Subcutaneous adipose tissue (tissue), 4 donors: ENCODE results near the gene CDC25B. TPM values are rescaled to one million over a fixed set of nuclear protein-coding genes. Genes with fewer than 3 reads are reported as not detected.

Source experiments
- CTCF ChIP-seq: fragments of 450-650 bp; IDR thresholded peaks from one replicate; pipeline ENCODE4 v1.5.1; 2016; ENCODE audit warnings: low read depth, mild to moderate bottlenecking, control low read depth, antibody characterized with exemption, moderate library complexity
- total RNA-seq, 4 donors: library from RNA; depleted of rRNA; stranded (reverse); fragments of >200 nt; gene quantifications; one replicate each; pipeline ENCODE4 v1.1.0, GENCODE V29; 2016

Gene CDC25B
- total RNA-seq, 4 donors from 2014 or later = 14.7 to 25.6 (median 19.2) TPM

- no peak for TF ChIP-seq CTCF
Observed at GRCh38 chr20:3846740-3847428, 50.8 kb downstream of the CDC25B start, which contains the start of gene MAVS. MAVS (plus strand) TSS chr20:3846834; CDS start chr20:3854625, 7,791 bp downstream.

- no peak for TF ChIP-seq CTCF
Observed at GRCh38 chr20:3847429-3847940, 51.4 kb downstream of the CDC25B start.

GRCh38 chr20:3848565-3848964 lies 52.5 kb downstream of the CDC25B start:
- no peak for TF ChIP-seq CTCF

GRCh38 chr20:3854462-3854871 lies 58.4 kb downstream of the CDC25B start:
- no peak for TF ChIP-seq CTCF

Other genes with a start within 250 kb of the CDC25B start
- not detected for gene GFRA4, start 132.9 kb upstream of the CDC25B start, total RNA-seq
- 10 to 100 TPM; 23.6 to 43.9 (median 39.0) TPM for gene ADAM33, start 114.3 kb upstream of the CDC25B start, total RNA-seq
- 10 to 100 TPM; 33.2 to 47.8 (median 37.5) TPM for gene SIGLEC1, start 83.7 kb upstream of the CDC25B start, total RNA-seq
- 10 to 100 TPM in 1 of 4 donors, 1 to 10 TPM in 3; 8.0 to 33.7 (median 8.6) TPM for gene HSPA12B, start 63.6 kb upstream of the CDC25B start, total RNA-seq
- 100 to 1,000 TPM in 1 of 4 donors, 10 to 100 TPM in 3; 20.1 to 115 (median 22.8) TPM for gene ADISSP, start 28.6 kb upstream of the CDC25B start, total RNA-seq
- 1 to 10 TPM in 1 of 4 donors, not detected in 3; 1.3 TPM for gene SPEF1, start 14.9 kb upstream of the CDC25B start, total RNA-seq
- 100 to 1,000 TPM in 1 of 4 donors, 10 to 100 TPM in 3; 36.5 to 101 (median 51.4) TPM for gene CENPB, start 9.6 kb upstream of the CDC25B start, total RNA-seq
- 10 to 100 TPM in 2 of 4 donors, 1 to 10 TPM in 2; 8.0 to 15.1 (median 10.6) TPM for gene AP5S1, start 24.2 kb downstream of the CDC25B start, total RNA-seq
- 10 to 100 TPM; 20.7 to 58.0 (median 27.2) TPM for gene MAVS, start 50.5 kb downstream of the CDC25B start, total RNA-seq
- gene PANK2, start 93.1 kb downstream of the CDC25B start, total RNA-seq = 10 to 100 TPM; 31.3 to 59.5 (median 47.6) TPM
- 10 to 100 TPM; 10.3 to 18.4 (median 13.1) TPM for gene RNF24, start 219.2 kb downstream of the CDC25B start, total RNA-seq